Stimulated activated naive CD4-positive, alpha-beta T cell treated with Interleukin-2 at 50 U/mL for 16 hours (primary cell): ENCODE measurements around the gene COPB1.

Experiments used
- DNase-seq: peaks from one replicate; lab custom pipeline; 2025; lab: John Stamatoyannopoulos, UW

Gene COPB1

GRCh38 chr11:14503023-14503422, 3.4 kb upstream of the COPB1 start:
- no peak for DNase-seq

- DNase-seq: no peak
Measured at GRCh38 chr11:14502039-14502438, 2.4 kb upstream of the COPB1 start.

- peak; percentile 46 for DNase-seq
Measured at GRCh38 chr11:14500181-14500651, 605 bp upstream of the COPB1 start.

GRCh38 chr11:14499178-14499559, 442 bp downstream of the COPB1 start:
- peak; percentile 41 for DNase-seq

GRCh38 chr11:14480716-14481115, 18.9 kb downstream of the COPB1 start:
- DNase-seq: no peak

GRCh38 chr11:14471127-14471526, 28.5 kb downstream of the COPB1 start:
- DNase-seq: no peak

- no peak for DNase-seq
Measured at GRCh38 chr11:14463623-14464022, 36.0 kb downstream of the COPB1 start.

GRCh38 chr11:14460147-14460546, 39.5 kb downstream of the COPB1 start:
- DNase-seq: no peak

GRCh38 chr11:14458377-14458776, 41.2 kb downstream of the COPB1 start:
- no peak for DNase-seq

- DNase-seq: no peak
Measured at GRCh38 chr11:14455648-14456430, 43.8 kb downstream of the COPB1 start.

- no peak for DNase-seq
Measured at GRCh38 chr11:14454861-14455632, 44.6 kb downstream of the COPB1 start.

GRCh38 chr11:14451825-14452224, 47.8 kb downstream of the COPB1 start:
- no peak for DNase-seq

- DNase-seq: no peak
Measured at GRCh38 chr11:14449302-14449714, 50.3 kb downstream of the COPB1 start.

- DNase-seq: no peak
Measured at GRCh38 chr11:14448240-14448639, 51.4 kb downstream of the COPB1 start.

- no peak for DNase-seq
Measured at GRCh38 chr11:14446701-14447169, 52.9 kb downstream of the COPB1 start.

GRCh38 chr11:14445542-14446530, 53.8 kb downstream of the COPB1 start:
- no peak for DNase-seq

- DNase-seq: no peak
Measured at GRCh38 chr11:14444441-14445189, 55.0 kb downstream of the COPB1 start.

- DNase-seq: no peak
Measured at GRCh38 chr11:14443638-14444037, 56.0 kb downstream of the COPB1 start.

- DNase-seq: no peak
Measured at GRCh38 chr11:14435717-14436512, 63.7 kb downstream of the COPB1 start.

- DNase-seq: no peak
Measured at GRCh38 chr11:14425621-14426020, 74.0 kb downstream of the COPB1 start.
